T-helper 22 cell (primary cell): ENCODE measurements around the gene PTGR3.

Experiments used
- DNase-seq: peaks from one replicate; pipeline ENCODE4 v3.0.0-alpha.2; 2020; ENCODE audit warnings: low read depth

Gene PTGR3

GRCh38 chr18:75169411-75169810 is 39.5 kb downstream of the PTGR3 start:
- DNase-seq = no peak

- DNase-seq = no peak
These were observed 40.3 kb downstream of the PTGR3 start for GRCh38 chr18:75168619-75169018.

- no peak for DNase-seq
These were observed 41.0 kb downstream of the PTGR3 start for GRCh38 chr18:75167759-75168618.

- DNase-seq = no peak
These were observed 41.8 kb downstream of the PTGR3 start for GRCh38 chr18:75167137-75167536.

DNA sequence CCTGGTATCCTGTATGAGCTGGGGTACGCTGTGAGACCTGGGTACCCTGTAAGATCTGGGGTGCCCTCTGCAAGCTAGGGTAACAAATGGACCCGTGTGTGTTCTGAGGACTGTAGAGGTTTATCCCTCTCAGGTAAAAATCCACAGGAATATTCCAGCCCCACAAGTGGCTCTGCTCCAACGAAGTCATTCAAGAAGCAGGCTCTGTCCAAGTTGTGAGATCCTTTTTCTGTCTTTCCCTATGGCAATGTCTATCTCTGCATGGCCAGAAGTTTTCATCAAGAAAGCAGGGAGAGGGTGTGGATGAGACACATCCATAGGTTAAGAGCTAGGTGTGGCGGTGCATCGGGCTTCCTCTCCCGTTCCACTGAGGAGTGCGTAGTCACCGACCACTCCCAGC is 43.0 kb downstream of the PTGR3 start:
- no peak for DNase-seq

DNA sequence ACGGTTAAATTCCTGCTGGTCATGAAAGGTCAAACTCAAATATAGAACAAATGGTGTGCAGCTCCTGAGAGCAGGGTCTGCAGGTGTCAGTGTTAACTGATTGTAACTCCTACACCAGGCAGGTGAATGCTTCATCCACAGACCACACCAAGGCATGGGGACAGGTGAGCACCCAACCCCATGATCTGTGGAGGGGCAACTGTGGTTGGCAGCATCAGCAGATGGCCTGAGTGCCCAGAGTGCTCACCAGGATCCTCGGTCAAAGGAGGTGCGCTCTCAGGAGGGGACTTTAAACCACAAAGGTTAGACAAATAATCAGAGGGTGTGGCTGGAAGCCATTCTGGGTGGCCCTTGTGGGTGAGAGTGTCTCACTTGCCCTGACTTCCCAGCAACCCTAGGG is 44.5 kb downstream of the PTGR3 start:
- DNase-seq = no peak

- DNase-seq = no peak
These were observed 45.2 kb downstream of the PTGR3 start for GRCh38 chr18:75163736-75164135.

DNA sequence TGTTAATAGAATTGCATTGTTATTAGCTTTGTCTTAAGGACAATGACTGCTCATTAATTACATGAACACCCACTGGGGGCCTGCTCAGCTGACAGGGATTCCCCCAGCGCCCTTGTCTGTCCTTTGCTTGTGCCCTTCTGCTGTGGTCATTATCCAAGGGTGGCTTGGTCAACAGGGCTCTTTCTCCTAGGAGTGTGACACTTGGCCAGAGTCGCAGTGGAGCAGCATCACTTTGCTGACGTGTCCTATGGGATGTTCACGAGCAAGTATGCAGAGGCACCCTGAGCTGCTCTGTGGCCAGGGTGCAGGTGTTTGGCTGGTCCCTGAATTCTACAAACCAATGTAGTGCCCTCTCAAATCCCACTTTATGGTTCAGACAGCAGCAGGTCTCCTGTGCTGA is 46.0 kb downstream of the PTGR3 start:
- DNase-seq = no peak

GRCh38 chr18:75162467-75162866 is 46.5 kb downstream of the PTGR3 start:
- no peak for DNase-seq

DNA sequence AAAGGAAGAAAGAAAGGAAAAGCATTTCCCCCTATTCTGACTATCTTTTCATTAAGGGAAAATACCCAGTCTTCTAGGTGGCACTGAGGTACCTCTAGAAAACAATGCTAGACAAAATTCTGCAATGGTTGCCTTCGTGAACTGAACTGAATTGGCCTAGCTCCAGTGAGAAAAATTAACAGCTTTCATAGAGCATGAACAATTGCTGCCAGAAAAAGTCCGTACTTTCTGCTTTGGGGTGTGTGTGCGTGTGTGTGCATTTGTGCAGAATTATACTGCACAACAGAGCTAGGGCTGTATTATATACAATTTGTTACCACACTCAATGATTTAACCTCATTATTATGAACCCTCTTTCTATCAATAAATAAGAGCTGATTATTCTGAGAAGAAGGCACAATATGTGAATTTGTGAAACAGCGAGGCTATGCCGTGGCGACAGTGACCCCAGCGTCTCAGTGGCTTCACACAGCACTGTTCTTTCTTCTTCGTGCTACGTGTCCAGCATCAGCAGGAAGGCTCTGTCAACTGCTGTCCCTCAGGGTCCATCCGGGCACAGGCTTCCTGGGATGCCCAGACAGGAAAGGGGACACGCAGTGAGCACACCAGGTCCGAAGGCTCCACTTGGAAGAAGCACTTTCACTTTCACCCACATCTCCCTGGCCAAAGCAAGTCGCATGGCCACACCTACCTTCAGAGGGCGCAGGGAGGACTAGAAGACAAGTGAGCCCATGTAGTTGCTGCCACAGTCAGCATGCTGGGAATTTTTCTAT is 47.5 kb downstream of the PTGR3 start:
- DNase-seq = no peak

- no peak for DNase-seq
These were observed 48.6 kb downstream of the PTGR3 start for GRCh38 chr18:75160364-75160763.

- no peak for DNase-seq
These were observed 49.1 kb downstream of the PTGR3 start for GRCh38 chr18:75159646-75160356.

DNA sequence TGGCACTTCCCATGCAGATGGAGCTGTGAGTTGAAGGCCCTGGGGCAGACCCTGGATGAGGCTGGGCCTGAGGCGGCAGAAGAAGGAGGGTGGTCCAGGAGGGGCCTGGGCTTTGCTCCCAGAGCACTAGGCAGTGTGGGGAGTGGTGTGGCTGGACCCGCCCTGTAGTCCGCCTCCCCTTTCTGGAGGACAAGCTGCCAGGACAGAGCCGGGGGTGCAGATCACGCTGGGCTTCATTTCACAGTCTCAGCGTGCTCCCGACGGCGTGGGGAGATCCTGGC is 49.8 kb downstream of the PTGR3 start:
- no peak for DNase-seq
